KBM-7 (cell line): ENCODE measurements around the gene DNLZ.

Source experiments
- DNase-seq: peaks from one replicate; pipeline ENCODE4 v3.0.0-alpha.2; 2015
- in situ Hi-C: fragments of 300-500 bp; cut with MboI; formaldehyde crosslinking; loops from 2 replicates; pipeline ENCODE4 v1.14.3; 2020; ENCODE audit warnings: low sequenced_read_pairs, low pct_unique_long_range_greater_than_20kb, mixed read lengths

DNLZ gene

DNA sequence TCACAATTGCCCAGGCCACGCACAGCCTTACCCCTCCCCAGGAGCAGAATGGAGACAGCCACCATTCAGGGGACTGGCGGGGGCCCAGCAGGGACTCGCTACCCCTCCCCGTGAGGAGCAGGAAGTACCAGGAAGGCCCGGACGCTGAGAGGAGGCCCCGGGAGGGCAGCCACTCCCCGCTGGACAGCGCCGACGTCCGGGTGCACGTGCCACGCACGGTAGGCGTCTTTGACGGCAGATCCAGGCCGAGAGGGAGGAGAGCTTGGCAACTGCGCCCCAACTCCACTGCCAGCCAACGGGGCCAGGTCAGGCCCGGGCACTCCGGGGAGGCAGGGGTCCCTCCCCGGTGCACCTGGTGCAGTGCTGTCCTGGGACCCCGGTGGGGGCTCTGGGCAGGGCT is 14.0 kb downstream of the DNLZ start:
- in situ Hi-C loops: no loop called here
- DNase-seq: no peak

DNA sequence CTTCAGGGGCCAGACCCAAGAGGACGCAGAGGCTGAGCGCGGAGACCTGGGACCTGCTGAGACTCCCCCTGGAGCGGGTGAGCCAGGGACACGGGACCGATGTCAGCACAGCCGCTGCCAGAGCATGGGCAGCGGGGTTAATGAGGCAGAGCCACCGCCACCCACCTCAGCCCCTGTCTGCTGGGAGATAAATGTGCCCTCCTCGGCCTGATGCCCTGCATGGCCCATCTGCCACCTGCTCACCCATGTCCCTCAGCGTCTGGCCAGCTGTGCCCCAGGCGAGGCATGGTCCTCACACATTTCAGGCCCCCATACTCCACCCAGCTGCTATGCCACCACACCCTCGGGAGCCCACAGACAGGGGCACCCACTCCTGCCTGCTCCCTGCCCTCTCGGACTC is 14.9 kb downstream of the DNLZ start:
- in situ Hi-C loops: no loop called here
- no peak for DNase-seq

DNA sequence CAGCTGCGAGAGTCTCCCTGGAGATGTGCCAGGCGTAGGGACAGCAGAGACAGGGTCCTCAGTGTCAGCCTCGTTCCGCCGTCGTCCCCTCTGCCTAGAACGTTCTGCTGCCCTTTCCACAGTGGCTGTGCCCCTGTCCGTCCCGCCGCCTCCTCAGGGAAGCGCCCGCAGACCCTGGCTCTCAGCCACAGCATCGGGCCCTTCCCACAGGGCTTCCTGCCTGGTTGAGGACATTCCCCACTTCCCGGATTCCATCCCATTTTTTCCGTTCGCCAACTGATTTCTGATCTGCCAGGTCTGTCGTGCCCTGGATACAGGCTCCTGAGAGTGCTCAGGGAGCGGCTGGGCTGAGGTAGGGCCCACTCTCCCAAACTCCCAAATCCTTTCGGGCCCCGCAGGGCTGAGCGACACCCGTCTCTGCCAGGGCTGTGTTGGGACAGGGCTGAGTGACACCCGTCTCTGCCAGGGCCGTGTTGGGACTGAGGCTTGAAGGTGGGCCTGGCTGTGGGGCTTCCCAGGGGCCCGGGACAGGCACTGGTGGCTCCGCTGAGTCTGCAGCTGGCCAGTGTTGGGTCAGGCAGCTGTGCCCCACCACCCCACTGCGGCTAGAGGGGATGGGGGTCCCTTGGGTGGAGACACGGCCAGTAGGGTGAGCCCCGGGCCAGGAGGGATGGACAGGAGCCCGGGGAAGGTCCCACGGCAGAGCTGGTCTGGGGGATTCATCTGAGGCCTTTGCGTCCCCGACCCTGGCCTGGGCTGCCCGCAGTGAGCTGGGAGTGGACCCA is 15.9 kb downstream of the DNLZ start:
- no peak for DNase-seq
- in situ Hi-C loops: no loop called here

DNA sequence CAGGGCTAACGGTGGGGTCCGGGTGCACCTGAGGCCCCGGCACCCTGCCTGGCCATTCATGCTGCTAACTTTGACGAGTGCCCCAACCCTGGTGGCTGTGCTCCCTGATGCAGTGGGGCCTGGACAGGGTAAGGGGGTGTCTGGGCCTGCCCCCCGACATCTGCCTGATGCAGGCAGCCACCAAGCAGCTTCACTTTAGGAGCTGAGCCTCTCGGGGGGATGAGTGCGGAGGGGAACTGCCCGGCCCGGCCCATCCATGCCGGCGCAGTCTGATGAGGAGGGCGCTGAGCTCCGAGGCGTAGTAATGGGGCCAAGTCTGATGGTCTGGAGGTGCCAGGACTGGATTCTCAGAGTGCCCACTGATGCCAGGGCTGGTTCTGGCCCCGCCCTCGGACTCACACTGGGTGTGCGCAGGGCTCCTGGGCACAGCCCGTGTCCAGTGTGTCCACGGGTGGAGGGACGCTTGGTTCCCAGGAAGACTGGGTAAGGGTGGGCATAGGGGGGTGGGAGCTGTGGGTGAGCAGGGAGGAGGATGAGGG is 16.5 kb downstream of the DNLZ start:
- no peak for DNase-seq
- in situ Hi-C loops: no loop called here

DNA sequence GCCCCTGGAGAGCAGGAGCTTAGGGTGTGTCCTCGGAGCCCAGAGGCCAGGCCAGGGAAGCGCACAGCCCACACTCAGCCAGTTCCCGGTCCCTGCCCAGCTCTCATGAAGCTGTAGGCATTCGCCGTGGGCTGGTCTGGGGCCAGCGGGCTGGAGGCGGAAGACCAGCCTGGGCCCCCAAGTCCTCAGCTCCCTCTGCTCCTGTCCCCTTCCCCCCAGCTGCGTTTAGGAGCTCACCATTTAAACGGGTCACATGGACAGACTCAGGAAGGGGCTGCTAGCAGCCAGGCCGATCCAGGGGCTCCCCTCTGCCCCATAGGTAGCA is 17.4 kb downstream of the DNLZ start:
- in situ Hi-C loops: no loop called here
- DNase-seq: no peak

DNA sequence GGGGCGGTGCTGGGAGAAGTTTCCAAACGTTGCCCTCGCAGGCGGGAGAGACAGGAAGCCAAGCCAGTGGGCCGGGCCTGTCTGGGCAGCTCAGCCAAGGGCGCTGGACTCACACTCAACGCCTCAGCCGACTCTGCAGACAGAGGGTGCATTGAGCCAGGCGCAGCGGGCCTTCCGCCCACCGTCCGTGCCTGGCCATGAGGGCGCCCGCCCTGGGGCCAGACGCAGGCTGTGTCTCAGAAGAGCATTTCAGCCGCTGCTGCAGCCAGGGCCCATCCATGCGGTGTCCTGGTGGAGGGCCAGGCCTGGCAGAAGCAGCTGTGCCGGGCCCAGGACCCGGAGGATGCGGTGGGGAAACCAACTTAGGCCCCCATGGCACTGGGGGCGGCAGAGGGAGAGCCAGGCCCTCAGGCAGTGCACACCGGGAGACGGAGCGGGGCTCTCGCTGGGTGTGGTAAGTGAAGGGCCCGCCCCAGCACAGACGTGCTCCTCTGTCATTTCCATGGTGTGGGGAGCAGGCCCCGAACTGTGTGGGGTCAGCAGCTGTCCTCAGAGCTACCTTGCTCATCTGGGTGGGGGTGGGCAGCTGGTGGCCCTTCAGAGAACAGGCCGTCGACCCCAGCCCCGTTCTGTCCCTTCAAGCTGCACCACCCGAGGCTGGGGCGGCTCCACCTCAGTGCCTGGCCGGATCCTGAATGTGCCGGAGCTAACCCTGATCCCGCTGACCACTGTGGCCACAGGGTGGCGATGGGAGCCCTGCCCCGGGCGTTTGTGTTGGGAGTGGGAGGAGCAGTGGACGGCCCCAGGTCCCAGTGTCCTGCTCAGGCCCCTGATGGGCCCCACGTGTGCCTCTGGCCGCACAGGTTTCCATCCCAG is 18.0 kb downstream of the DNLZ start:
- in situ Hi-C loops: no loop called here

DNA sequence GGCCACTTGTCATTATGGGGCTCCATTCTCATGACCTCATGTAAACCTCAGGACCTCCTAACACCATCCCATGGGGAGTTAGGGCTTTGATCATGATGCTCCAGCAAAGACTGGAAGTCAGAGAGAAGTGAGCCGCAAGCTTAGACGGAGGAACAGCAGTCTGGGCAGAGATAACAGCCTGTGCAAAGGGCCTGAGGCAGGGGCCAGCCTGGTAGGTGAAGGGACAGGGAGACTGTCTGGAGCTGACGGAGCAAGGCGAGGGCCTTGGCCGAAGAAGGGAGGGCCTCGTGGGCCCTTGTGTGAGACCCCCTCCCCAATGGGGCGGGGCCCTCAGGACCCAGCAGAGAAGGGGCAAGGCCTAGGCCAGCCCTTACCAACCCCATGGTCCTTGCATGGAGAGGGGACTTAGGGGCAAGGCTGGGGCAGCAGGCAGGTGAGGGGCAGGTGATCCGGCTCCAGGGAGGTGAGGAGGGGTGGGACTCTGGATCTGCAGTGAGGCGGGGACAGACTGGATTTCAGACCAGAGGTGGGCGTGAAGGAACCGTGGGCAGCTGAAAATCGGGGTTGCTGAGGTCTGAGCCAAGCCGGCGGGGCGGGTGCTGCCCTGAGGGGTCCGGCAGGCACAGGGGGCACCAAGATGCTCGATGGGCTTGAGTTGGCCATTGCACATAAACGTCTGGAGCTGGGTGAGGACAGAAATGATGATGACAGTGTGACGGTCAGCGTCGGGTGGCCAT is 18.8 kb downstream of the DNLZ start:
- in situ Hi-C loops: no loop called here
- DNase-seq: no peak

More for the DNA sequence above, 18.0 kb downstream of the DNLZ start:
- no peak for DNase-seq

DNA sequence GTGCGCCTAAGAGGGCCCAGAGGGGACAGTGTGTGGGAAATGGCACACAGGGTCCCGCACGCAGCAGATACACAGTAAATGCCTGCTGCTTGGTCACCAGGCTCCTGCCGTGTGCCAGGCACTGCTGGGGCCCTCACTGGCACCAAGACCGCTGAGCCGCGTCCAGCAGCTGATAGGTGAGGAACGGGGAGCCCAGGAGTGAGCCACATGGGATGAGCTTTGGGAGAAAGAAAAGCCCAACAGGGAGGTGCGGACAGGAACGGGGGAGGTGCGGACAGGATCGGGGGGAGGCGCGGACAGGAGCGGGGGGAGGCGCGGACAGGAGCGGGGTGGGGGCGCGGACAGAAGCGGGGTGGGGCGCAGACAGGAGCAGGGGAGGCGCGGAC is 19.7 kb downstream of the DNLZ start:
- in situ Hi-C loops: no loop called here
- DNase-seq: no peak

DNA sequence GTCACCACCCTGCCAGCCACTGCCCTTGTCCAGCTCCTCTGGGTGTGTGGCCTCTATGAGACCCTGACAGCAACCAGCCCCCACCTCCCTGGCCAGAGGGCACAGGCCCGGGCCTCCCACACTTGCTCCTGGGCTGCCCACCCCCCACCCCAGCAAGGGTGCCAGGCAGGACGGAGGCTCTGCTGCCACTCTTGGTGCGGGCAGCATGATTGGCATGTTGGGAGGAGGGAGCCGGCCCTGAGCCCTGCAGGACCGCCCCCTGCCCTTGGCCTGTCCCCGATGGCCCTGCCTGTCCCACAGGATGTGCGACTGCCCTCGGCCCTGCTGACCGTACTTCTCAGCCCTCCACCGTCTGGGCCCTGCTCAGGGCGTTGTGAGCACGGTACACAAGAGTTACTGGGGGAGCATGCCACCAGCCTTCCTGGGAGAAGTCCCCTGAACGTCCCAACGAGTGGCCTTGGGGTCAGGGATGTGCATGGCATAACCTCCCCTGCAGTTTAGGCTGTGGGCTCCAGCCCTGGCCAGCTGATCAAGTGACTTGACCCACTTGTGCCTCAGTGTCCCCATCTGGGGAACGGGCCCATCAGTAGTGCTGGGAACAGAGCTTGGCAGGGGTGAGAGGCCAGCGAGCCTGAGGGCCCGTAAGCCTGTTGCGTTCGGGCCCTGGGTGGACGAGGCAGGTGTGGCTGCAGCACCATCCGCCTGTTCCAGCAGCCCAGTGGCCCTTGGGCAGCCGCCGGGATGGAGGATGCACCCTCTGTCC is 20.2 kb downstream of the DNLZ start:
- in situ Hi-C loops: no loop called here
- no peak for DNase-seq

DNA sequence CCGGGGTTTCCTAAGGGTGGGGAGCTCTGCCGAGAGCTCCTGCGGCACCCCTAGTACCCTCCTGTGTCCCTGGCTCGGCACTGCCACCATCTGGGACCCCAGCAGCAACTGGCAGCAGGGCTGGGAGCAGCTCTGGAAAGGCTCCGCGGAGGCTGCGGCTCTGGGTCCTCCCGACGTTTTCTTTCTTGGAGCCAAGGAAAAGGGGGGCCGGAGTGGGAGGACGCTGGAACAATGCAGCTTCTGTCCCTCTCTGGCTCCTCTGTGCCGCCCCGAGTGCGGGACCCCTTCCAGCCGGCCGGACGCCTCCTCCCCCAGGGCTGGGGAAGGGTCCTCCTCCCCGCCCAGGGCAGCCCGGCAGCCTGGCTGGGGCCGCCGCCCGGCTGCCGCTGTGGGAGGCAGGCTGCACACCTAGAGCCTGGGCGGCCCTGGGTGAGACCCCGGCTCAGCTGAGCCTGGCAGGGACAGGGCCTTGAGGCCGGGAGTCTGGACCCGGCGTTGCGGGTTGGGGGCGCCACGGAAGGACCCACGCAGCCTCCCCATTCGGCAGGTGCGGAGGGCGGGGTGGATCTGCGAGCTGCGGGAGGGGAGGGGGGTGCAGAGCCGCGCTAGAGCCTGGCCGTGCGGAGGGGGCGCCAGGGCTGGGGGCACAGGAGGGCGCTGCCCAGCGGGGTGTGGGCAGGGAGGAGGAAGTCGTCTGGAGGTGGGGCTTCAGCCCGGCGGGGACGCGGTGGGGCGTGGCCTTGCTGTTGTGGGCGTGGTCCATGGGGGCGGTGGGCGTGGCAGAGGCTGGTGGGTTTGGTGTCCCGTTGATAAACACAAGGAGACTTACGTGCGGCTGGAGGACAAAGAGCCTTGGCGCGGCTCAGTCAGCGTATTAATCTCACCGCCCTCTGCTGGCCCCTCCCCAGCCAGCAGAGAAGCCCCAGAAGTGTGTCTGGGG is 21.1 kb downstream of the DNLZ start:
- in situ Hi-C loops: no loop called here

DNA sequence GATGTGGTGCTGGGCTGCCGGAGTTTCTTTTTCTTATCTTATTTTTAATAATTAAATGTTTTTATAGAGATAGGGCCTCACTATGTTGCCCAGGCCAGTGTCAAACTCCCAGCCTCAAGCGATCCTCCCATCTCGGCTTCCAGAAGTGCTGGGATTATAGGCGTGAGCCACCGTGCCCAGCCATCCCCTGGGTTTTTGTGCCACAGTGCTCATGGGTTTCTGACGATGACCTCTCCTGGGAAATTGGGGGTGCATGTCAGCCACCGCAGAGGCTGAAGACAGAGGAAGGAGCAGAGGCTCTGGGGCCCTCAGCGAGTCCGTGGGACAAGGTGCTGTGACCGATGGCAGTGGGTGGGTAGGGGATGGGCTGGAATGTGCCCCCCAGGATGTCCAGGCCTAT is 21.8 kb downstream of the DNLZ start:
- no peak for DNase-seq

More for the DNA sequence above, 21.1 kb downstream of the DNLZ start:
- DNase-seq: peak; percentile 81

DNA sequence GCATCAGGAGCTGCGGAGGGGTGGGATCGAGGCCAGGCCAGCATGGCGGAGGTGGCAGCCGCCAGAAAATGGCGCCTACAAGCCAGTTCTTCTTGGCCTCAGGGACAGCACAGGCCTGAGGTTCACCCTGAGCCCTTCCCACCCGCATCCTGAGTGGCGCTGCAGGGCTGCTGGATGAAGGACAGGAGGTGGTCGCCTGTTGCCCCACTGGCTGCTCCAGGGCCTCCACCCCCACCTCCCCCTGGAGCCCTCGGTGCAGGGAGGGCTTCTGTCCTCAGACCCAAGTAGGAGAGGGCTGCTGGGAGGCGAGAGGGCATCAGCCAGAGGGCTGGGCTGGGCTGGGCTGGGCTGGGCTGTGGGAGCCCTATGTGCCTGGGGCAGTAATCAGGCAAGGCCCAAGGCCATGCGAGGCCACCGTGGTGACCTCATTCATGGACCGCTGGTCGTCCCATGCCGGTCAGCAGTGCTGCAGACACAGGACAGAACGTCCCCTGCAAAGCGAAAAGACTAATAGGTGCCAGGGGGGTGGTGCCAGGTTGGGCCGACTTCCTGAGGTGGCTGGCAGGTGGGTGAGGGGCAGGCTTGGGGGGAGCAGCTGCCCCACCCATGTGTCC is 22.4 kb downstream of the DNLZ start:
- in situ Hi-C loops: no loop called here

More for the DNA sequence above, 21.8 kb downstream of the DNLZ start:
- in situ Hi-C loops: no loop called here

DNA sequence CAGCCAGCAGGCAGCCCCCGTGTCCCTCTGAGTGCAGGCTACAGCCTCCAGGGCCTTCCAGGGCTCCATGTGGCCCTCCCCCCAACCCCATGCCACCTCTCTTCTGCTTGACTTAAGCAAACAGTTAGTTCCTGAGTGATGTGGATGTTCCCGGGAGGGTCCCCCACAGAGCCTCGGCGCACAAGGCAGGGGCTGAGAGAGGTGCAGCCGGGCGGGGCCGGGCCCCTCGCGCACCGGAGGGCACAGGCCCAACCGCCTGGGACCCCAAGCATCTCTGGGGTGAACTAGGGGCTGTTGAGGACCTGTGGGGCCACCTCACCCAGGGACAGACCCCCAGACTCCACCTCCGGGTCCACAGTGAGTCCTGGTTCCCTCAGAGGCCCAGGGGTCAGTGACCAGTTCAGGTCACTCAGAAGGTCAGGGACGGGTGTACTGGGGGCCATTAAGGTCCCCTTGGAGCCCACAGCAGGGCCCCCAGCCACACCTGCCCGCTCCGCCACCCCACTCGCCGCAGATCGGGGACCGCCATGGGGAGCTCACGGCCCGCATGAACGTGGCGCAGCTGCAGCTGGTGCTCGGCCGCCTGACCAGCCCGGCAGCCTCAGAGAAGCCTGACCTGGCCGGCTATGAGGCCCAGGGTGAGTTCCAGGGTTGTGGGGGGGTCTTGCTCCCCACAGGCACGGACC is 23.0 kb downstream of the DNLZ start:
- DNase-seq: no peak
- in situ Hi-C loops: no loop called here

More for the DNA sequence above, 22.4 kb downstream of the DNLZ start:
- no peak for DNase-seq

DNA sequence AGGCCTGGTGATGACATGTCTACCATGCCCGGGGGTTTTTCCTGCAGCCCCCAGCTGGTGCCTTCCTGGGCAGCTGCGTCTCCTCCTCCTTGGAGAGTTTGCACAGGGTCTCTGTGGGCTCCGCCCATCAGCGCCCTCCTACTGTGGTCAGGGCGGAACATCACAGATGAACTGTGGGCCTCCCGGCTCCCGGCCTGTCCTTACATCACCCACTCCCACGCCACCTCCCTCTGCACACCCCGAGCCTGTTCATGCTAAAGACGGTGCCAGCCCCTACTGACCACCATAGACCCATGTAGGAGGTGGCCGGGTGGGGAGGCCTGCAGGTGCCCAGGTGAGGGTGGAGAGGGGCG is 23.6 kb downstream of the DNLZ start:
- in situ Hi-C loops: no loop called here
- no peak for DNase-seq

DNA sequence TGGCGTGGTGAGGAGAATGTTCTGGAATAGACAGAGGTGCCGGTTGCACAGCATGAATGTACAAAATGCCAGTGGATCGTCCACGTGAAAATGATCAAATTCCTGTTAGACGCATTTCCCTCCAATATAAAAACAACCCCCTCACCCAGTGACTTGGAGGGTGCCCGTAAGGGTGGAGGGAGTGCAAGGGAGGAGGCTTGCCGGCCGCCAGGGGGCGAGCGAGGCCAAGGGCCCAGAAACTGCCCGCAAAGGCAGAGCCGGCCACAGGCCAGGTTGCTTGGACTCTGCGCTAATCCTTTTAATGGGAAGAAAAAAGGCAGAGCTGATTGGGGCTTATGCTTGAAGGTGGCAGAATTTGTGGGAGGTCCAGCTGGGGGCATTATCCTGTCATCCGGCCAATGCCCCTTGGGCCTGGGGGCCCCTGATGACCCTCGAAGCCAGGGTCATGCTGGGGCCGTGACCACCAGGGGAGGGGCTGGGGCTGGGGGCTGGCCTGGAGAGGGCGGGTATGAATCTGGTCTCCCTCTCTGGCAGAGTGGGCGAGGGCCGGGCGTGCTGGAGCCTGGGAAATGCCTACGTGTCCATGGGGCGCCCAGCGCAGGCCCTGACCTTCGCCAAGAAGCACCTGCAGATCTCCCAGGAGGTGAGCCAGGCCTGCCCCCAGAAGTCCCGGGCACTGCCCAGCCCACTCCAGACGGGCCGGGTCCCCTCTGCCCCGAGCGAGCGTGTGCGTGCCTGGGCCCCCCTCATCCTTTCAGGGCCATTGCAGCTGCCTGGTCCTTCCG is 24.2 kb downstream of the DNLZ start:
- in situ Hi-C loops: no loop called here
- peak; percentile 61 for DNase-seq

DNA sequence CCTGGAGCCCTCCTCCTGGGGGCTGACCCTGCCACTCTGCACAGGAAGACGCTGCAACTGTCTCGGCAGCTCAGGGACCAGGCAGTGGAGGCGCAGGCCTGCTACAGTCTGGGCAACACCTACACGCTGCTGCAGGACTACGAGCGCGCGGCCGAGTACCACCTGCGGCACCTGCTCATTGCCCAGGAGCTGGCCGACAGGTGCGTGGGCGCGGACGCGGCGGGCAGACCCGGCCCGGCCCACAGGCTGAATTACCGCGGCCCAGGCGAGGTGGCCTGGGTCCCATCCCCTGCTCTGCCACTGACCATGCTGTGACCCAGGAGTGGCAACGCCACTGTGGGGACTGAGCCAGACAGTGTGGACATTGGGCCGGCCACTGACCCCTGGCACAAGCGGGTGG is 25.0 kb downstream of the DNLZ start:
- in situ Hi-C loops: no loop called here
- no peak for DNase-seq
